H1 (cell line): ENCODE results near the gene GPSM1. TPM values are rescaled to one million over a fixed set of nuclear protein-coding genes. Genes with fewer than 3 reads are reported as not detected.
A peak's percentile ranks its signal among the peaks of the same experiment; 100 is the strongest.

Source experiments
- CTCF ChIA-PET: fragments of 300-600 bp; sonication (Branson Sonifier 250); formaldehyde crosslinking; loops from one replicate; lab custom pipeline; 2021; ENCODE audit not compliant: partially characterized antibody; lab: Charles Lee
- POLR2A ChIA-PET: fragments of 300-600 bp; sonication (Branson Sonifier 250); formaldehyde crosslinking; loops from one replicate; lab custom pipeline; 2021; ENCODE audit warnings: inconsistent platforms; ENCODE audit not compliant: partially characterized antibody; lab: Charles Lee
- DNase-seq, 2 experiments: peaks; one replicate each; pipeline versions ENCODE4 v3.0.0 to v3.0.0-alpha.2; 2010 to 2022; ENCODE audit warnings: low spot score in 2 of 2, low read depth in 1 of 2, mixed read lengths in 1 of 2
- FAIRE-seq: peaks from 2 replicates; lab custom pipeline; 2011; peaks lifted over from hg19 to GRCh38; lab: Jason Lieb, UNC
- H2AFZ ChIP-seq: 2 replicates; pipeline ENCODE4 v1.8.1; 2012; ENCODE audit warnings: low read length, inconsistent platforms
- H2AK5ac ChIP-seq: 2 replicates; pipeline ENCODE4 v1.6.1; 2013; ENCODE audit warnings: low read depth, low read length
- H2BK120ac ChIP-seq: replicated peaks from 2 replicates; pipeline ENCODE3; 2013; ENCODE audit warnings: low read depth, low read length, inconsistent platforms
- H2BK12ac ChIP-seq: 2 replicates; pipeline ENCODE4 v1.6.1; 2013; ENCODE audit warnings: low read depth, low read length
- H2BK15ac ChIP-seq: 2 replicates; pipeline ENCODE4 v1.6.1; 2013; ENCODE audit warnings: low read length
- H2BK20ac ChIP-seq: 2 replicates; pipeline ENCODE4 v1.6.1; 2013; ENCODE audit warnings: low read length
- H2BK5ac ChIP-seq: 2 replicates; pipeline ENCODE4 v1.6.1; 2013; ENCODE audit warnings: low read depth, low read length
- H3K14ac ChIP-seq: 2 replicates; pipeline ENCODE4 v1.6.1; 2013; ENCODE audit warnings: inconsistent platforms; ENCODE audit not compliant: insufficient read length
- H3K18ac ChIP-seq: 2 replicates; pipeline ENCODE4 v1.6.1; 2013; ENCODE audit warnings: low read length; ENCODE audit errors: extremely low read depth
- H3K23ac ChIP-seq: 2 replicates; pipeline ENCODE4 v1.6.1; 2013; ENCODE audit warnings: inconsistent platforms; ENCODE audit not compliant: insufficient read length
- H3K23me2 ChIP-seq: 2 replicates; pipeline ENCODE4 v1.6.1; 2013; ENCODE audit warnings: low read depth, low read length
- H3K27ac ChIP-seq: 2 replicates; pipeline ENCODE4 v1.6.1; 2011; ENCODE audit warnings: low read depth, low read length, inconsistent platforms
- H3K27me3 ChIP-seq, 4 experiments: replicated peaks in 1 of 4; 1 replicate in 1 of 4; 2 replicates in 3 of 4; pipeline versions ENCODE4 v1.6.1 to v1.8.1; 2011 to 2013; ENCODE audit warnings: low read length in 3 of 4, mild to moderate bottlenecking in 3 of 4, inconsistent platforms in 2 of 4, mixed read lengths in 2 of 4, moderate library complexity in 1 of 4; ENCODE audit not compliant: control insufficient read depth in 3 of 4, insufficient read depth in 3 of 4; ENCODE audit errors: extremely low read depth in 1 of 4
- H3K36me3 ChIP-seq, 4 experiments: 2 replicates each; pipeline versions ENCODE4 v1.6.1 to v1.8.1; 2011 to 2013; ENCODE audit warnings: mild to moderate bottlenecking in 4 of 4, low read length in 3 of 4, moderate library complexity in 2 of 4, control low read depth in 1 of 4, inconsistent platforms in 1 of 4; ENCODE audit not compliant: insufficient read depth in 4 of 4, control insufficient read depth in 2 of 4
- H3K4ac ChIP-seq: replicated peaks from 2 replicates; pipeline ENCODE3; 2013; ENCODE audit warnings: low read length, low read depth, mixed read lengths, inconsistent platforms; ENCODE audit not compliant: insufficient read length
- H3K4me1 ChIP-seq, 4 experiments: replicated peaks in 1 of 4; 1 replicate in 1 of 4; 2 replicates in 3 of 4; pipeline versions ENCODE4 v1.6.1 to v1.8.1; 2011 to 2013; ENCODE audit warnings: low read length in 3 of 4, inconsistent platforms in 2 of 4, mixed read lengths in 1 of 4; ENCODE audit not compliant: insufficient read depth in 4 of 4, control insufficient read depth in 3 of 4
- H3K4me2 ChIP-seq, 2 experiments: 2 replicates each; pipeline versions ENCODE4 v1.6.1 to v1.8.1; 2011 to 2013; ENCODE audit warnings: low read depth in 2 of 2, low read length in 2 of 2, control low read depth in 1 of 2, inconsistent platforms in 1 of 2, mild to moderate bottlenecking in 1 of 2; ENCODE audit not compliant: insufficient read depth in 1 of 2
- H3K4me3 ChIP-seq, 4 experiments: fragments of 200-600, 300-600 bp in 1 of 4; sonication (generic), shearing (Covaris generic), sonication (Bioruptor Twin) in 1 of 4; 2 replicates each; pipeline versions ENCODE4 v1.5.1 to v1.8.1; 2011 to 2016; ENCODE audit warnings: low read length in 4 of 4, low read depth in 3 of 4, control low read depth in 2 of 4, inconsistent platforms in 2 of 4, mild to moderate bottlenecking in 2 of 4, mixed read lengths in 1 of 4, moderate library complexity in 1 of 4; ENCODE audit not compliant: insufficient read depth in 2 of 4; ENCODE audit errors: extremely low read depth in 1 of 4
- H3K56ac ChIP-seq: replicated peaks from 2 replicates; pipeline ENCODE3; 2013; ENCODE audit warnings: low read depth, mild to moderate bottlenecking, mixed read lengths, low read length, inconsistent platforms; ENCODE audit not compliant: insufficient read length
- H3K79me1 ChIP-seq: 2 replicates; pipeline ENCODE4 v1.6.1; 2013; ENCODE audit warnings: low read depth, low read length, control low read depth
- H3K79me2 ChIP-seq, 2 experiments: 2 replicates each; pipeline versions ENCODE4 v1.6.1 to v1.8.1; 2012 to 2013; ENCODE audit warnings: low read length in 2 of 2, mild to moderate bottlenecking in 2 of 2, inconsistent platforms in 1 of 2; ENCODE audit not compliant: insufficient read depth in 2 of 2, control insufficient read depth in 1 of 2
- H3K9ac ChIP-seq, 4 experiments: replicated peaks in 1 of 4; 1 replicate in 1 of 4; 2 replicates in 3 of 4; pipeline versions ENCODE4 v1.6.1 to v1.8.1; 2011 to 2013; ENCODE audit warnings: low read depth in 3 of 4, low read length in 3 of 4, control low read depth in 2 of 4, mild to moderate bottlenecking in 2 of 4, moderate library complexity in 2 of 4, inconsistent platforms in 1 of 4; ENCODE audit errors: extremely low read depth in 1 of 4
- H3K9me3 ChIP-seq, 2 experiments: 2 replicates each; pipeline versions ENCODE4 v1.6.1 to v1.8.1; 2012 to 2013; ENCODE audit warnings: mild to moderate bottlenecking in 2 of 2, moderate library complexity in 2 of 2, control low read depth in 1 of 2, inconsistent platforms in 1 of 2, low read depth in 1 of 2, low read length in 1 of 2, mixed read lengths in 1 of 2; ENCODE audit not compliant: insufficient read depth in 2 of 2
- H4K20me1 ChIP-seq, 2 experiments: replicated peaks in 1 of 2; 2 replicates each; pipeline versions ENCODE3 to v1.8.1; 2011 to 2013; ENCODE audit warnings: inconsistent platforms in 2 of 2, low read length in 2 of 2, mild to moderate bottlenecking in 1 of 2; ENCODE audit not compliant: insufficient read depth in 2 of 2, control insufficient read depth in 1 of 2
- H4K5ac ChIP-seq: 2 replicates; pipeline ENCODE4 v1.6.1; 2013; ENCODE audit warnings: low read length, low read depth, mixed read lengths, inconsistent platforms; ENCODE audit not compliant: insufficient read length
- H4K8ac ChIP-seq: 2 replicates; pipeline ENCODE4 v1.8.0; 2013; ENCODE audit warnings: mild to moderate bottlenecking, moderate library complexity, low read length, inconsistent platforms; ENCODE audit not compliant: insufficient read depth; ENCODE audit errors: extremely low read depth
- H4K91ac ChIP-seq: replicated peaks from 2 replicates; pipeline ENCODE3; 2013; ENCODE audit warnings: low read length, mixed read lengths, inconsistent platforms; ENCODE audit not compliant: insufficient read length
- BCL11A ChIP-seq, 2 experiments: IDR thresholded peaks; one replicate each; pipeline ENCODE4 v1.6.1; 2011; ENCODE audit warnings: low read depth in 2 of 2, low read length in 2 of 2, mild to moderate bottlenecking in 2 of 2
- CBX5 ChIP-seq: fragments of 300-800, 300-1000 bp; sonication (generic); IDR thresholded peaks from 2 replicates; pipeline ENCODE4 v1.7.1; 2016; ENCODE audit warnings: antibody characterized with exemption, low read length, low read depth
- CHD2 ChIP-seq: IDR thresholded peaks from 2 replicates; pipeline ENCODE4 v1.6.1; 2012; ENCODE audit warnings: low read length, improper control_type of control experiment
- FOSL1 ChIP-seq: IDR thresholded peaks from 2 replicates; pipeline ENCODE4 v1.6.1; 2011; ENCODE audit warnings: mild to moderate bottlenecking, low read depth, low read length, moderate library complexity; ENCODE audit not compliant: insufficient read depth
- HDAC2 ChIP-seq, 2 experiments: fragments of 300-600 bp in 1 of 2; sonication (generic) in 1 of 2; IDR thresholded peaks; 2 replicates each; pipeline ENCODE4 v1.6.1; 2011 to 2012; ENCODE audit warnings: low read depth in 2 of 2, low read length in 2 of 2, mild to moderate bottlenecking in 2 of 2, moderate library complexity in 2 of 2, borderline replicate concordance in 1 of 2, inconsistent platforms in 1 of 2
- PHF8 ChIP-seq: fragments of 200-600 bp; sonication (generic); conservative IDR thresholded peaks from 2 replicates; pipeline ENCODE4 v1.7.1; 2012; ENCODE audit warnings: low read depth, mild to moderate bottlenecking, inconsistent platforms, low read length, moderate library complexity
- SP2 ChIP-seq: IDR thresholded peaks from 2 replicates; pipeline ENCODE4 v1.6.1; 2012; ENCODE audit warnings: mild to moderate bottlenecking, low read length, inconsistent platforms
- TEAD4 ChIP-seq: IDR thresholded peaks from 2 replicates; pipeline ENCODE4 v1.6.1; 2012; ENCODE audit warnings: low read depth, low read length, inconsistent platforms, mixed read lengths
- ZNF274 ChIP-seq: IDR thresholded peaks from 2 replicates; pipeline ENCODE4 v1.7.0; 2012; ENCODE audit warnings: low read length, borderline replicate concordance; ENCODE audit errors: extremely low read depth
- WGBS, 2 experiments: shearing (Covaris generic) in 1 of 2; methylation state at CpG; one replicate each; pipeline versions ENCODE4 v1.1.6 to v1.1.7; 2013 to 2015; ENCODE audit warnings: low lambda C conversion rate in 2 of 2, mixed read lengths in 2 of 2, inconsistent platforms in 1 of 2, low coverage in 1 of 2, missing lambda C conversion rate in 1 of 2; ENCODE audit not compliant: insufficient replicate concordance in 2 of 2, insufficient coverage in 1 of 2, insufficient read length in 1 of 2; ENCODE audit errors: extremely low coverage in 1 of 2, missing lambda C conversion rate in 1 of 2; 5-methylcytosine and 5-hydroxymethylcytosine counted together
- polyA plus RNA-seq, 7 experiments: library from polyadenylated mRNA; depleted of rRNA in 3 of 7; stranded (reverse) in 5 of 7; unstranded in 2 of 7; fragments of >200 nt in 5 of 7; fragments of 200-250 nt in 2 of 7; gene quantifications; 1 replicate in 5 of 7; 2 replicates in 1 of 7; 4 replicates in 1 of 7; pipeline versions ENCODE4 v1.2.1 to v1.2.3, GENCODE V29; 2011 to 2013; ENCODE audit warnings: missing spikeins in 2 of 7, mixed read lengths in 2 of 7
- total RNA-seq: library from RNA; stranded (reverse); fragmentation: NEBNext Ultra II Directional; extraction: Animal tissue kit (Norgen Biotek cat#: 25700); gene quantifications from 2 replicates; pipeline ENCODE4 v1.2.1, GENCODE V29; 2021
- TF ChIP-seq, protein P1 (sequence below), 3 experiments: IDR thresholded peaks; 1 replicate in 2 of 3; 2 replicates in 1 of 3; pipeline versions ENCODE4 v1.5.1 to v1.6.1; 2011; ENCODE audit warnings: low read length in 3 of 3, mild to moderate bottlenecking in 3 of 3, inconsistent platforms in 2 of 3, low read depth in 1 of 3, moderate library complexity in 1 of 3; ENCODE audit not compliant: insufficient read depth in 1 of 3; ENCODE audit errors: control extremely low read depth in 1 of 3

Gene GPSM1
- total and polyA plus RNA-seq, 2 of the 8 experiments (the other 6 are each of a cell fraction or from before 2014, with no cell fraction given), result 12.8 to 18.0 TPM

DNA sequence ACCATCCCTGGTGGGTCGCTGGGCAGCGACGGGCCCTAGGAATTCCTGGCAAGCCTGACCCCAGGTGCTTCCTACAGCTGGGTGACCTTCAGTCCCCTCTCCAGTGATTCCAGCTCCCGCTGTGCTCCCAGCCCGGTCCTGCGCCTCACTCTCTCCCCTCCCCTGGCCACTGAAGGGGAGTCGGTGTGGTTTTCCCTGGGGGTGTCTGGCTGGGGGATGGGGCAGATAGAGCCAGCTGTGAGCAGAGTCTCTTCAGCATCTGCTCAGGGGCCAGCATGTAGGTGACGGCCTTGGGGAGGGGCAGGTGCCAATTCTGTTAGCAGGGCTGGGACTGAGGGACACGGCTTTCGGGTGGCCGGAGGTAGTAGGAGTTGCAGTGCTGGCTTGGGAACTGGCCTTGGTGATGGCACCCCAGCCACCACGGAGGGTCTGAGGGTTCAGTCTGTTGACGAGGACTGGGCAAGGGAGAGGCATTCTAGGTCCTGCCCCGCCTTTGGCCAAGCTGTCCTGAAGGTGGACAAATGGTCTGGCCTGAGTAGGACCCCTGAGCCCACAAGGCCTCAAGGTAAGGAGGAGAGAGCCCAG is 3.2 kb downstream of the GPSM1 start:
- Histone ChIP-seq H2BK20ac (no peak overlapping the region), H3K27ac (no peak overlapping the region), H3K9ac (no peak overlapping the region), H2BK12ac (no peak overlapping the region), H2BK15ac (no peak overlapping the region), H3K9me3 (no peaks in the 10 kb centered on the region), H3K23ac (no peak overlapping the region), H2AFZ (no peak overlapping the region), H2BK120ac (no peak overlapping the region), H4K5ac (no peak overlapping the region), H3K23me2 (peaks cover 4% of the 10 kb centered on the region; the same call in 1 of the 2 replicates), H3K4me1 (peaks cover 0 to 30% (median 20%) of the 10 kb centered on the region in 4 experiments; a peak in 6 of 7 replicates), H2BK5ac (0 out of 2 replicates have a peak overlapping the region, but pooled peaks have one; percentile 1), H3K79me1 (0 out of 2 replicates have a peak, but pooled peaks cover 2% of the 10 kb centered on the region), H3K4ac (no peak overlapping the region), H3K27me3 (no peaks in the 10 kb centered on the region), H3K79me2 (no peaks in the 10 kb centered on the region), H4K20me1 (peaks cover 0 to 8% of the 10 kb centered on the region in 2 experiments), H3K18ac (no peak overlapping the region), H3K56ac (no peak overlapping the region), H2AK5ac (no peak overlapping the region), H3K36me3 (no peaks in the 10 kb centered on the region), H4K91ac (no peak overlapping the region), H3K4me2 (no peak overlapping the region), H3K4me3 (no peak overlapping the region), H3K14ac (no peak overlapping the region), H4K8ac (peak overlapping the region; percentile 69)
- CTCF ChIA-PET, result interaction anchor here (0.8 to 1.2 kb wide), 3 partner anchors 9 to 59 kb away, joined by 3 to 4 read pairs (median 3); no protein-coding TSS in a partner anchor
- POLR2A ChIA-PET, result interaction anchor here (1.0 to 2.8 kb wide), 5 partner anchors 17 to 34 kb away, joined by 4 to 7 read pairs (median 4); partner anchors contain the start of gene DNLZ
- DNase-seq (no peak), FAIRE-seq (no peak)
- WGBS, 2 experiments, result 93% methylated on average over 12 of the region's 14 CpGs; no CpG with 5 or more reads in 1 of the 2 experiments
- TF ChIP-seq FOSL1 (no peak), HDAC2 (IDR thresholded peaks at IDR 0.05; ENCODE audit: borderline replicate concordance in 1 of 2, low read depth in 2 of 2, low read length in 2 of 2) (no peak), CHD2 (no peak), CBX5 (no peak), ZNF274 (no peak), BCL11A (IDR thresholded peaks at IDR 0.05; ENCODE audit: low read depth in 2 of 2, low read length in 2 of 2) (no peak), PHF8 (no peak), TEAD4 (no peak), SP2 (no peak)
- TF ChIP-seq, protein P1, sequence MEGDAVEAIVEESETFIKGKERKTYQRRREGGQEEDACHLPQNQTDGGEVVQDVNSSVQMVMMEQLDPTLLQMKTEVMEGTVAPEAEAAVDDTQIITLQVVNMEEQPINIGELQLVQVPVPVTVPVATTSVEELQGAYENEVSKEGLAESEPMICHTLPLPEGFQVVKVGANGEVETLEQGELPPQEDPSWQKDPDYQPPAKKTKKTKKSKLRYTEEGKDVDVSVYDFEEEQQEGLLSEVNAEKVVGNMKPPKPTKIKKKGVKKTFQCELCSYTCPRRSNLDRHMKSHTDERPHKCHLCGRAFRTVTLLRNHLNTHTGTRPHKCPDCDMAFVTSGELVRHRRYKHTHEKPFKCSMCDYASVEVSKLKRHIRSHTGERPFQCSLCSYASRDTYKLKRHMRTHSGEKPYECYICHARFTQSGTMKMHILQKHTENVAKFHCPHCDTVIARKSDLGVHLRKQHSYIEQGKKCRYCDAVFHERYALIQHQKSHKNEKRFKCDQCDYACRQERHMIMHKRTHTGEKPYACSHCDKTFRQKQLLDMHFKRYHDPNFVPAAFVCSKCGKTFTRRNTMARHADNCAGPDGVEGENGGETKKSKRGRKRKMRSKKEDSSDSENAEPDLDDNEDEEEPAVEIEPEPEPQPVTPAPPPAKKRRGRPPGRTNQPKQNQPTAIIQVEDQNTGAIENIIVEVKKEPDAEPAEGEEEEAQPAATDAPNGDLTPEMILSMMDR (IDR thresholded peaks at IDR 0.05; ENCODE audit: control extremely low read depth in 1 of 3, insufficient read depth in 1 of 3, low read depth in 1 of 3, low read length in 3 of 3), result no peak
